ENCODE measurements around the gene SSTR5.

- TF ChIP-seq CTCF (IDR thresholded peaks at IDR 0.05) (no peak), EP300 (IDR thresholded peaks at IDR 0.05) (no peak)
Measured at GRCh38 chr16:1099189-1100083, 26.9 kb downstream of the SSTR5 start.

All from upper lobe of left lung (tissue), 4 donors.